Heart left ventricle (tissue), 16 donors: Measurements from ENCODE around the gene RPL13A. TPM values are rescaled to one million over a fixed set of nuclear protein-coding genes. Genes with fewer than 3 reads are reported as not detected.

ENCODE experiments used
- ATAC-seq, 4 donors: fragments of 200-7000 bp; cut with Tn5 transposase; one replicate each; pipeline ENCODE4 v1.9.1; 2020 to 2022; ENCODE audit warnings: moderate library complexity in 4 of 4, mild to moderate bottlenecking in 3 of 4, moderate number of reproducible peaks in 1 of 4
- DNase-seq, 5 donors: peaks; one replicate each; pipeline ENCODE4 v3.0.0-alpha.2; 2020
- H3K27ac ChIP-seq, 12 donors: fragments of 200-600 bp; sonication (generic) in 4 of 12; one replicate each; pipeline versions ENCODE4 v1.5.0 to v1.8.0; 2016 to 2022; ENCODE audit warnings: mild to moderate bottlenecking in 2 of 12
- H3K27me3 ChIP-seq, 9 donors: fragments of 200-600 bp; sonication (generic) in 2 of 9; one replicate each; pipeline versions ENCODE4 v1.5.1 to v1.8.0; 2016 to 2022; ENCODE audit warnings: mild to moderate bottlenecking in 3 of 9
- H3K36me3 ChIP-seq, 9 donors: fragments of 200-600 bp; sonication (generic) in 2 of 9; one replicate each; pipeline versions ENCODE4 v1.5.0 to v1.8.0; 2018 to 2022; ENCODE audit warnings: mild to moderate bottlenecking in 2 of 9
- H3K4me1 ChIP-seq, 12 donors: fragments of 200-600 bp; sonication (generic) in 4 of 12; one replicate each; pipeline versions ENCODE4 v1.5.0 to v1.8.0; 2016 to 2022; ENCODE audit warnings: mild to moderate bottlenecking in 3 of 12
- H3K4me3 ChIP-seq, 12 donors: fragments of 200-600 bp; sonication (generic) in 4 of 12; one replicate each; pipeline versions ENCODE4 v1.5.0 to v1.8.0; 2017 to 2022; ENCODE audit warnings: mild to moderate bottlenecking in 9 of 12, moderate library complexity in 4 of 12
- H3K9me3 ChIP-seq, 12 donors: fragments of 200-600 bp; sonication (generic) in 4 of 12; one replicate each; pipeline versions ENCODE4 v1.5.0 to v1.8.0; 2016 to 2022; ENCODE audit warnings: mild to moderate bottlenecking in 1 of 12
- POLR2A ChIP-seq, 2 donors: fragments of 450-650 bp; IDR thresholded peaks; one replicate each; pipeline ENCODE4 v1.6.1; 2017; ENCODE audit warnings: antibody characterized with exemption in 2 of 2, mild to moderate bottlenecking in 2 of 2, moderate library complexity in 2 of 2
- WGBS, 4 donors: extraction: QIAGEN DNeasy Blood & Tissue Kit in 2 of 4; methylation state at CpG; one replicate each; pipeline versions ENCODE4 v1.1.5 to v1.1.7; 2013 to 2018; 5-methylcytosine and 5-hydroxymethylcytosine counted together
- intact Hi-C, 10 donors: fragments of 100-400 bp; cut with DNase I; formaldehyde crosslinking; loops; one replicate each; pipeline versions ENCODE4 v1.11.1 to v1.14.2; 2022
- long read RNA-seq, 3 donors: library from polyadenylated mRNA; unstranded; transcript quantifications; one replicate each; pipeline ENCODE4 v2.0.0, GENCODE V29; 2020 to 2021
- polyA plus RNA-seq, 2 donors: library from polyadenylated mRNA; stranded (reverse); fragments of 200-250 nt; gene quantifications; one replicate each; pipeline ENCODE4 v1.2.3, GENCODE V29; 2013
- total RNA-seq, 9 donors: library from RNA; depleted of rRNA in 2 of 9; stranded (reverse); fragments of >200 nt in 2 of 9; fragmentation: NEBNext Ultra II Directional in 3 of 9; extraction: Animal tissue kit (Norgen Biotek cat#: 25700) in 3 of 9; gene quantifications; one replicate each; pipeline versions ENCODE4 v1.1.0 to v1.2.4, GENCODE V29; 2016 to 2023
- TF ChIP-seq, protein P1 (sequence below), 12 donors: fragments of 200-600 bp; sonication (generic) in 4 of 12; IDR thresholded peaks; one replicate each; pipeline versions ENCODE4 v1.5.0 to v1.8.0; 2018 to 2022; ENCODE audit warnings: antibody characterized with exemption in 12 of 12, mild to moderate bottlenecking in 5 of 12
- donor health status: ischemic (EF 13 %, LVEDD 7.1; RV severe dilation, severe dysfunction).
- donor health status: healthy with polysubstance abuse.
- donor health status: DM: no; HTN: yes; CAD: no.
- donor health status: DM: no; HTN: no; CAD: no.
- donor health status: ischemic (EF 25% LVEDD 6.9; RV normal size, moderate dysfunction).
- donor health status: ischemic (EF 25% LVEDD 5.7; RV mildly dilated, moderate dysfunction).
- donor health status: healthy.
- donor health status: DM: yes; HTN: yes; CAD: no.
- donor health status: ischemic (EF 35%, LVEDD 5.7; RV mildly dilated, moderate dysfunction).
- donor health status: nonischemic (EF 11% LVEDD 7.7; RV severe dilation, severe dysfunction).
- donor health status: DM: yes; HTN: yes; CAD: no.
- donor health status: PGD.
- donor health status: ischemic (EF 29% LVEDD 5.4; RV normal size, mild dysfunction).
- donor health status: nonischemic (EF 23%, LVEDD 6.1; RV moderate dilation, normal function).

RPL13A gene
- total RNA-seq = 1,000 to 10,000 TPM in 8 of 9 donors, 100 to 1,000 TPM in 1; 876 to 1,739 (median 1,261) TPM
- 1,000 to 10,000 TPM; 1,194 to 2,850 TPM for polyA plus RNA-seq
- long read RNA-seq, donor 1, transcript RPL13A-201 (8 exons, 1,181 nt) = major isoform, 582 of 627 reads
- long read RNA-seq, donor 1, partial matches to known transcripts = 19 of 627 reads
- long read RNA-seq, donor 1, other reads (novel, unspliced or antisense) = 23 of 627 reads
- long read RNA-seq, donor 2, transcript RPL13A-201 (8 exons, 1,181 nt) = major isoform, 898 of 943 reads
- long read RNA-seq, donor 2, partial matches to known transcripts = 23 of 943 reads
- long read RNA-seq, donor 2, other reads (novel, unspliced or antisense) = 18 of 943 reads
- long read RNA-seq, donor 3, transcript RPL13A-201 (8 exons, 1,181 nt) = major isoform, 458 of 479 reads
- long read RNA-seq, donor 3, partial matches to known transcripts = 3 of 479 reads
- long read RNA-seq, donor 3, other reads (novel, unspliced or antisense) = 16 of 479 reads

- DNase-seq (peak; percentile 100), ATAC-seq (peak; percentile 96 to 98 (median 97))
- WGBS, 4 donors = 0 to 1% (median 1%) methylated on average over 25 to 57 of the region's 57 CpGs
- peaks cover 6 to 49% (median 23%) of the 10 kb centered on the region in 12 donors for H3K4me1 ChIP-seq
- TF ChIP-seq, protein P1, sequence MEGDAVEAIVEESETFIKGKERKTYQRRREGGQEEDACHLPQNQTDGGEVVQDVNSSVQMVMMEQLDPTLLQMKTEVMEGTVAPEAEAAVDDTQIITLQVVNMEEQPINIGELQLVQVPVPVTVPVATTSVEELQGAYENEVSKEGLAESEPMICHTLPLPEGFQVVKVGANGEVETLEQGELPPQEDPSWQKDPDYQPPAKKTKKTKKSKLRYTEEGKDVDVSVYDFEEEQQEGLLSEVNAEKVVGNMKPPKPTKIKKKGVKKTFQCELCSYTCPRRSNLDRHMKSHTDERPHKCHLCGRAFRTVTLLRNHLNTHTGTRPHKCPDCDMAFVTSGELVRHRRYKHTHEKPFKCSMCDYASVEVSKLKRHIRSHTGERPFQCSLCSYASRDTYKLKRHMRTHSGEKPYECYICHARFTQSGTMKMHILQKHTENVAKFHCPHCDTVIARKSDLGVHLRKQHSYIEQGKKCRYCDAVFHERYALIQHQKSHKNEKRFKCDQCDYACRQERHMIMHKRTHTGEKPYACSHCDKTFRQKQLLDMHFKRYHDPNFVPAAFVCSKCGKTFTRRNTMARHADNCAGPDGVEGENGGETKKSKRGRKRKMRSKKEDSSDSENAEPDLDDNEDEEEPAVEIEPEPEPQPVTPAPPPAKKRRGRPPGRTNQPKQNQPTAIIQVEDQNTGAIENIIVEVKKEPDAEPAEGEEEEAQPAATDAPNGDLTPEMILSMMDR (IDR thresholded peaks at IDR 0.05) = no peak
- TF ChIP-seq POLR2A (IDR thresholded peaks at IDR 0.05) = peak; percentile 24 to 97
- peaks cover 5 to 61% (median 39%) of the 10 kb centered on the region in 9 donors for H3K36me3 ChIP-seq
- H3K4me3 ChIP-seq = peak within 1 kb of the TSS; percentile 69 to 98 (median 88)
- H3K9me3 ChIP-seq = no peaks in the 10 kb centered on the region
- peak within 1 kb of the TSS; percentile 75 to 93 (median 90) for H3K27ac ChIP-seq
- H3K27me3 ChIP-seq = no peaks in the 10 kb centered on the region
- intact Hi-C loops = loop anchor here in 3 of 10 donors (1.0 to 2.0 kb wide), 3 partner anchors 8 to 35 kb away; partner anchors contain the start of genes RPS11 (in 2 of the 3) and ALDH16A1 (in 1 of the 3)
Measured at GRCh38 chr19:49487277-49488045, at the start of gene RPL13A. TSS of gene RPL13A (plus strand) at chr19:49487608. CDS start at chr19:49487630, 22 bp downstream.

- Histone ChIP-seq H3K36me3 (no peaks in the 10 kb centered on the region), H3K9me3 (no peaks in the 10 kb centered on the region), H3K4me3 (no peak overlapping the region), H3K27me3 (peaks cover 14 to 85% (median 72%) of the 10 kb centered on the region in 9 donors), H3K4me1 (peaks cover 0 to 20% (median 2%) of the 10 kb centered on the region in 12 donors), H3K27ac (no peak overlapping the region)
- WGBS, 4 donors = 16 to 20% (median 18%) methylated on average over 6 of the region's 6 CpGs
- no peak for TF ChIP-seq POLR2A (IDR thresholded peaks at IDR 0.05)
- TF ChIP-seq, protein P1 (IDR thresholded peaks at IDR 0.05) = no peak
- ATAC-seq (no peak), DNase-seq (no peak)
- intact Hi-C loops = no loop called here
Measured at GRCh38 chr19:49438261-49438660, 49.1 kb upstream of the RPL13A start.

- intact Hi-C loops = loop anchor here in 7 of 10 donors (5.0 to 10.0 kb wide), 5 partner anchors 48 to 218 kb away; no protein-coding TSS in a partner anchor
- 44 to 50% (median 48%) methylated on average over 6 of the region's 6 CpGs for WGBS, 4 donors
- no peak for TF ChIP-seq POLR2A (IDR thresholded peaks at IDR 0.05)
- TF ChIP-seq, protein P1 (IDR thresholded peaks at IDR 0.05) = no peak
- no peak overlapping the region for H3K27ac ChIP-seq
- DNase-seq (no peak), ATAC-seq (no peak)
- no peaks in the 10 kb centered on the region for H3K9me3 ChIP-seq
- H3K36me3 ChIP-seq = no peaks in the 10 kb centered on the region
- peaks cover 6 to 72% (median 58%) of the 10 kb centered on the region in 9 donors for H3K27me3 ChIP-seq
- H3K4me1 ChIP-seq = peaks cover 0 to 20% (median 2%) of the 10 kb centered on the region in 12 donors
- peak overlapping the region in 1 of 12 donors; percentile 69 for H3K4me3 ChIP-seq
Measured at GRCh38 chr19:49439836-49440235, 47.6 kb upstream of the RPL13A start.
